ENCODE results near the gene CLASRP.

Gene CLASRP

GRCh38 chr19:45063851-45064801 lies 25.3 kb downstream of the CLASRP start:
- Mint-ChIP-seq H3K27ac (no peak overlapping the region), H3K36me3 (peaks cover 2% of the 10 kb centered on the region), H3K4me3 (no peak overlapping the region), H3K9me3 (ENCODE audit: low read depth) (no peaks in the 10 kb centered on the region), H3K4me1 (ENCODE audit: low read depth) (peaks cover 2% of the 10 kb centered on the region), H3K27me3 (no peaks in the 10 kb centered on the region)

DNA sequence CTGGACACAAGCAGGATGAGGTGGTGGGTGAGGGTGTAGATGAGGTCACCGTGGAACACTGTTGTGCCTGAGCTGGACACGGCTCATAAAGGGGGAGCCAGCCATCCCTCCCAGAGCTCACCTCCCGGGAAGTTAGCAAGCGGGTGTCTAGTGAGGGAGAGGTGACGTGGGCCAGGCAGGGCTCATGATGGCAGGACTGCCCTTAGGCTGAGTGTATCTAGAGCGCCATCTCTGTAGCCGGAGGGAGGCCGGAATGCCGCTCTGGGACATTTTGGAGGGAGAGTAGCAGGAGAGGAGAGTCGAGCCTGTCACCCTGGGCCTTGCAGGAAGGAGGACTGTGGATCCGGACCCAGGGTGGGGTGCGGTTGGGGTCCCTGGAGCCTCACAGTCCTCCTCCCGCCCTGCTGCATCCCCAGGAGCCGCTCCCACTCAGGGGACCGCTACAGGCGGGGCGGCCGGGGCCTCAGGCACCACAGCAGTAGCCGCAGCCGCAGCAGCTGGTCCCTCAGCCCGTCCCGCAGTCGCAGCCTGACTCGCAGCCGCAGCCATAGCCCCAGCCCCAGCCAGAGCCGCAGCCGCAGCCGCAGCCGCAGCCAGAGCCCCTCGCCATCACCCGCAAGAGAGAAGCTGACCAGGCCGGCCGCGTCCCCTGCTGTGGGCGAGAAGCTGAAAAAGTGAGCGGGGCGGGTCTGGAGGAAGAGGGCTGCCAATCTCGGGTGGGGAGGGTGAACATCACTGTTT lies 28.2 kb downstream of the CLASRP start:
- Mint-ChIP-seq H3K27ac (no peak overlapping the region), H3K36me3 (no peaks in the 10 kb centered on the region), H3K27me3 (no peaks in the 10 kb centered on the region)

DNA sequence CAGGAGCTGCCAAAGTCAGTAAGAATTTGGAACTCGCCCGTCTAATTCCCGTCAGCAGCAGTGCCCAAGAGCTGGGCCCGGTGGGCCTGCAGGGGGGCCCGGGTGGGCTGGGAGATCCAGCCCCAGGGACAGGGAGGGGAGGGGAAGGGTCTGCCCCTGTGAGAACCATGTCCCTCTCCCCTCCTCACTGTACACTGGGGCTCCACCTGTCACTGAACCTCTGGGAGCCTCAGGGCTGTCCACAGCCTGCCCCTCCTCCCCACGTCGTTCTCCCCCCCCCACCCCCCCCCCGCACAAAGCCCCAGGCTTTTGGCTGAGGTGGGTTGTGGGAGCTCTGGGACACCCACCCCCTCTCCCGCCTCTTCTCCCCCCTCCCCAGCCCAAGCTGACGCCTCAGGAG lies 29.2 kb downstream of the CLASRP start:
- H3K27me3 Mint-ChIP-seq: no peaks in the 10 kb centered on the region
- H3K36me3 Mint-ChIP-seq: no peaks in the 10 kb centered on the region
- H3K9me3 Mint-ChIP-seq (ENCODE audit: low read depth): no peaks in the 10 kb centered on the region
- no peak overlapping the region for H3K27ac Mint-ChIP-seq
- no peaks in the 10 kb centered on the region for H3K4me1 Mint-ChIP-seq (ENCODE audit: low read depth)
- no peak overlapping the region for H3K4me3 Mint-ChIP-seq

More for the DNA sequence above, 28.2 kb downstream of the CLASRP start:
- no peak overlapping the region for H3K4me3 Mint-ChIP-seq
- no peaks in the 10 kb centered on the region for H3K9me3 Mint-ChIP-seq (ENCODE audit: low read depth)
- no peaks in the 10 kb centered on the region for H3K4me1 Mint-ChIP-seq (ENCODE audit: low read depth)

- H3K4me3 Mint-ChIP-seq: no peak overlapping the region
- H3K9me3 Mint-ChIP-seq (ENCODE audit: low read depth): no peaks in the 10 kb centered on the region
- no peak overlapping the region for H3K27ac Mint-ChIP-seq
These were observed 30.2 kb downstream of the CLASRP start for GRCh38 chr19:45069056-45069455.

GRCh38 chr19:45070214-45070613 lies 31.4 kb downstream of the CLASRP start:
- no peak overlapping the region for H3K27ac Mint-ChIP-seq
- no peaks in the 10 kb centered on the region for H3K9me3 Mint-ChIP-seq (ENCODE audit: low read depth)
- no peaks in the 10 kb centered on the region for H3K36me3 Mint-ChIP-seq
- no peaks in the 10 kb centered on the region for H3K27me3 Mint-ChIP-seq
- H3K4me1 Mint-ChIP-seq (ENCODE audit: low read depth): peaks cover 5% of the 10 kb centered on the region
- no peak overlapping the region for H3K4me3 Mint-ChIP-seq

More at GRCh38 chr19:45069056-45069455, 30.2 kb downstream of the CLASRP start:
- no peaks in the 10 kb centered on the region for H3K27me3 Mint-ChIP-seq
- H3K4me1 Mint-ChIP-seq (ENCODE audit: low read depth): no peaks in the 10 kb centered on the region
- H3K36me3 Mint-ChIP-seq: no peaks in the 10 kb centered on the region

- H3K27ac Mint-ChIP-seq: no peak overlapping the region
- H3K4me1 Mint-ChIP-seq (ENCODE audit: low read depth): peaks cover 5% of the 10 kb centered on the region
- H3K36me3 Mint-ChIP-seq: no peaks in the 10 kb centered on the region
- no peaks in the 10 kb centered on the region for H3K9me3 Mint-ChIP-seq (ENCODE audit: low read depth)
- H3K4me3 Mint-ChIP-seq: no peak overlapping the region
- no peaks in the 10 kb centered on the region for H3K27me3 Mint-ChIP-seq
These were observed 32.2 kb downstream of the CLASRP start for GRCh38 chr19:45070861-45071544.

DNA sequence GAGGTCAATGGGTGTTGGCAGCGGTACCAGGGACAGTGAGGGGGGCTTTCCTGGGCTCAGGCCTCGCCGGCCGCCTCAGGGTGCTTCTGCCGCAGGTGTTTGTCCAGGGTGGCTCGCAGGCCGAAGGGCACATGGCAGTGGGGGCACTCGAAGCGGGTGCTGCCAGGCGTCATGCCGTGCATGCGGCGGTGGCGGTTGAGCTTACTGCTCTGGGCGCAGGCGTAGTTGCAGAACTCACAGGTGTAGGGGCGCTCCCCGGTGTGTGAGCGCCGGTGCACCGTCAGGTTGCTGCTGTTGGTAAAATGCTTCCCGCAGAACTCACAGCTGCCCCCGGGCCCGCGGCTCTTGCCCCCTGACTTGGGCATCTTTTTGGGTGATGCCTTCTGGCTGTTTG lies 32.7 kb downstream of the CLASRP start:
- H3K27me3 Mint-ChIP-seq: no peaks in the 10 kb centered on the region
- H3K9me3 Mint-ChIP-seq (ENCODE audit: low read depth): no peaks in the 10 kb centered on the region
- no peak overlapping the region for H3K27ac Mint-ChIP-seq
- H3K4me3 Mint-ChIP-seq: no peak overlapping the region
- no peaks in the 10 kb centered on the region for H3K36me3 Mint-ChIP-seq
- peaks cover 7% of the 10 kb centered on the region for H3K4me1 Mint-ChIP-seq (ENCODE audit: low read depth)

DNA sequence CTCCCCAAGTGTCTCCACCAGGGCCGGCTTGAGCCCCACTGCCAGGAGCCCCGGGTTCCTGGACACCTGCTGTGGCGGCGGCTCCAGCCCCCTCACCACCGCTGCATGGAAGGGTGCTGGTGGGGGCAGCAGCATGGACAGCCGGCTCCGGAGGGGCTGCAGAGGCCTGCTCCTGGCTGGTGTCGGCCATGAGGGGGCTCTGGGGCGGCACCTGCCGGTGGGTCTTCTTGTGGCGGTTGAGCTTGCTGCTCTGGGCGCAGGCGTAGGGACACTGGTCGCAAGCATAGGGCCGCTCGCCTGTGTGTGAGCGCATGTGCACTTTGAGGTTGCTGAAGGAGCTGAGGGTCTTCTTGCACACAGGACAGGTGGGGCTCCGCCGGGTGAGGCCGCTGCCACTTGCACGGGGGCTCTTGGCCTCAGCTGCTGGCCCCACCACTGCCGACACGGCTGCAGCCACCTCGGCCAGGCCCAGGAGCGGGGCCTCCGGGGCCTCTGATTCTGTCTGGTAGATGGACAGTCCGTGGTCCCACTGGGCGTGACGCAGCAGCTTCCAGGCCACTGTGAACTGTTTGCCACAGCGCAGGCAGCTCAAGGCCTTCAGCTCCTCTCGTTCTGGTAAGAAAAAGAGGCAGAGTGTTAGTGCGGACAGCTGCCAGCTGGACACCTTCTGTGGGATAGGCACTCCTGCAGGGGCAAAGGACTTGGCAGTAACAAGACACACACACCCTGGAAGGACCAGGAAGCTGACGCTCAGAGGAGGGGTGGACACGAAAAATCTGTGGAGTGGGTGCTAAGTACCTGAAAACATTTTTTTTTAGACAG lies 33.3 kb downstream of the CLASRP start:
- Mint-ChIP-seq H3K27me3 (no peaks in the 10 kb centered on the region), H3K9me3 (ENCODE audit: low read depth) (no peaks in the 10 kb centered on the region), H3K4me3 (no peak overlapping the region), H3K4me1 (ENCODE audit: low read depth) (peaks cover 13% of the 10 kb centered on the region), H3K36me3 (no peaks in the 10 kb centered on the region), H3K27ac (no peak overlapping the region)

DNA sequence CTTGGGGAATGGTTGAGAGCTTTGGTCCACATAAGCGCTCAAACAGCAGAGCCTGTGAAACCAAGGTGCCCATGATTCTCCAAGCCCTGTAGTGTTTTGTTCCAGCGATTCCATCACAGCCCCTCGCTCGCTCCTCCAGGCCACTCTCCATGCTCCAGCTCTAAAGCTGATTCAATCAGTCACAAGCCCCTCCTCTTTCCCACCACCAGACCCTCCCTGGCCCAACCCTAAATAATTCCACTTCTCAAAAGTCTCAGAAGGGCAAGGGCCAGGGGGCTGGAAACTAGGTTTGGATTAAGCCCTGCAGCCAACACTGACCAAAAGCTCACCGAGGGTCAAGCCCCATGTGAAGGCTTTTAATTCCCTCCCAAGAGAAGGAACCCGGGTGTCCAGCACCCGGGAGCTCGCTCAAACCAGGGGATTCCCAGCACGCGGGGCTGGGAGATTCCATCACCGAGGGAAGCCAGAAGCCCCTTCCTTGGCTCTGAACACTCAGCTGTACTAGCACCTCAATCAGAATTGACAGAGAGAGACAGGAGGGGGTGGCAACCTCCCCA lies 36.0 kb downstream of the CLASRP start:
- Mint-ChIP-seq H3K4me1 (ENCODE audit: low read depth) (peaks cover 26% of the 10 kb centered on the region), H3K27me3 (no peaks in the 10 kb centered on the region), H3K9me3 (ENCODE audit: low read depth) (no peaks in the 10 kb centered on the region), H3K36me3 (no peaks in the 10 kb centered on the region), H3K4me3 (peak overlapping the region; percentile 73), H3K27ac (peak overlapping the region; percentile 28)

- Mint-ChIP-seq H3K4me3 (peak overlapping the region; percentile 81), H3K27me3 (no peaks in the 10 kb centered on the region), H3K27ac (no peak overlapping the region), H3K36me3 (no peaks in the 10 kb centered on the region), H3K9me3 (ENCODE audit: low read depth) (no peaks in the 10 kb centered on the region), H3K4me1 (ENCODE audit: low read depth) (peaks cover 28% of the 10 kb centered on the region)
These were observed 36.6 kb downstream of the CLASRP start for GRCh38 chr19:45075301-45076028.

GRCh38 chr19:45076029-45076850 lies 37.4 kb downstream of the CLASRP start, which contains the start of gene ZNF296:
TSS of gene ZNF296 (minus strand) at chr19:45076478. CDS start at chr19:45076373, 105 bp downstream.
- Mint-ChIP-seq H3K27me3 (no peaks in the 10 kb centered on the region), H3K9me3 (ENCODE audit: low read depth) (no peaks in the 10 kb centered on the region), H3K36me3 (no peaks in the 10 kb centered on the region), H3K27ac (peak within 1 kb of the TSS; percentile 1), H3K4me3 (peak within 1 kb of the TSS; percentile 81), H3K4me1 (ENCODE audit: low read depth) (peaks cover 30% of the 10 kb centered on the region)

DNA sequence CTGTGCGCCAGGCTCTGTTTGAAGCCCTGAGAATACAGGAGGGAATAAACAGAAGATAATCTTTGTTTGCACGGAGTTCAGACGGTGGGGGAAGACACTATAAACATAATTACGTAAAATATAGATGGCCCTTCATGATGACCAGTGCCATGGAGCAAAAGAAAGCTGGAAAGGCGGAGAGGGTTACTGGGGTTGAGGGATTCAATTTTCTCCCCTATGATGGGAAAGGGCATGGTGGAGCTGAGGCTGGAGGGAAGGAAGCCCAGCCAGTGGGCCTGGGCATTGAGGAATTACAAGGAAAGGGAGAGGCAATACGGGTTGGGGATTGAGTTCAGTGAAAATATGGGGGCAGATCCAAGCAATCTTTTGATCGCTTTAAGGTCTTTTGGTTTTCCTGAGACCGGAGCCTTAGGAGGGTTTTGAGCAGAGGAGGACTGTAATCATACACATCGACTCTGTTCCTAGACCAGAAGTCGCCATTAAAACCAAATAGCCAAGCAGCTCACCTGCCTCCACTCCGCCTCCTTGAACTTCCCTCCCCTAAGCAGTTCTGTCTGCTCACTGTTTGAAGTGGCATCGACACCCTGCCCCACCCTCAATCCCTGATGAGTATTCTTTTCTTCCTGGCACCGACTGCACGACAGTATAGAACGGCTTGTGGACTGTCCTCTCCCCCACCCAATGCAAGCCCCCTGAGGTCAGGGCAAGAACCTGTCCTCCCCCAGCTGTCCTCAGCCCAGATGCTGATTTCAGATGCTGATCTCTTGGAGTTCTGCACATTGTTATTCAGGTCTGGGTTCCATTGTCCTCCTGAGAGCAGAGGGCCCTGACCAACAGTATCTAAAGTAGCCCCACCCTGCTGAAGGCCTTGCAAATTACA lies 38.2 kb downstream of the CLASRP start:
- H3K4me3 Mint-ChIP-seq: peak overlapping the region; percentile 81
- peak overlapping the region; percentile 1 for H3K27ac Mint-ChIP-seq
- no peaks in the 10 kb centered on the region for H3K9me3 Mint-ChIP-seq (ENCODE audit: low read depth)
- H3K4me1 Mint-ChIP-seq (ENCODE audit: low read depth): peaks cover 37% of the 10 kb centered on the region
- no peaks in the 10 kb centered on the region for H3K27me3 Mint-ChIP-seq
- H3K36me3 Mint-ChIP-seq: peaks cover 3% of the 10 kb centered on the region

All from activated naive CD8-positive, alpha-beta T cell (primary cell).